Measurements from ENCODE around the gene PDZD2.
"Not testable (repeated sequence)": the region's sequence is repeated elsewhere in the genome, so short reads cannot be mapped to it uniquely, and the experiment has no call there.

The PDZD2 gene

GRCh38 chr5:31937703-31938102 is 298.8 kb downstream of the PDZD2 start:
- no peak for DNase-seq

GRCh38 chr5:31939151-31939550 is 300.2 kb downstream of the PDZD2 start:
- no peak for DNase-seq

GRCh38 chr5:31941151-31941755 is 302.3 kb downstream of the PDZD2 start:
- DNase-seq = no peak

- no peak for DNase-seq
These were observed 303.6 kb downstream of the PDZD2 start for GRCh38 chr5:31942546-31942945.

GRCh38 chr5:31944684-31945445 is 305.9 kb downstream of the PDZD2 start:
- DNase-seq = no peak

DNA sequence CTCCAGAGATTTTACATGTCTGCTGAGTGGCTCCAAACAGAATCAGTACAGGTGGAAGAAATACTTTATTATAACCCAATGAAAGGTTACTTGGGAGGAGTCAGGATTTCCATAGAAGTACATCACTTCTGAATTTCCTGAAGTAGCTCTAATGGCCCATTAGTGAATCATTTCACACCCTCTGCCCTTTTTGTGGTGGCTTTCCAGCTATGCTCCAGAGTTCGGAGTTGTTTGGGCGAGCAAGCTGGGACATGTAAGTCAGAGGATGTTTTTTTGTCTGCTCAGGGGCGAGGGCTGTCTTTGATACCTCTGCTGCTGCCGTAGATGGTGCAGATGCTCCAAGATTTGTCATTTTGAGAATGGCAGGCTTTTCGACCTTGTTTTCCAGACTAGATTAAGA is 309.1 kb downstream of the PDZD2 start:
- DNase-seq = no peak

GRCh38 chr5:31952067-31952466 is 313.1 kb downstream of the PDZD2 start:
- DNase-seq = no peak

DNA sequence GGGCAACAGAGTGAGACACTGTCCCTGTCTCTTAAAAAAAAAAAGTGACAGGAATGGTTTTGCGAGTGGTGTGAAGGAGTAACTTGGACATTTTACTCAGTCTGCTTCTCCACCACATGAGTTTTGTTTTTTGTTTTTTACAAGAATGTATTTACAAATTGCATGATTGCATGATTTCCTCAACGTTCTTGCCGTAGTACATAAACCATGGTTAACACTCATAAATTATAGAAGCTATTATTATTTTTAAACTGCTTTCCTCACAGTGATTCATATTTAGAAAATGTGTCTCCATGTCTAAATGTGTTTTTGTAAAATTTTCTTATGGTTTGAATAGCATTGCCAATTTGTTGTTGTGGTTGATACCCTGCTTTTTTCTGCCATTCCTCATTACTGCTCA is 315.2 kb downstream of the PDZD2 start:
- DNase-seq = no peak

DNA sequence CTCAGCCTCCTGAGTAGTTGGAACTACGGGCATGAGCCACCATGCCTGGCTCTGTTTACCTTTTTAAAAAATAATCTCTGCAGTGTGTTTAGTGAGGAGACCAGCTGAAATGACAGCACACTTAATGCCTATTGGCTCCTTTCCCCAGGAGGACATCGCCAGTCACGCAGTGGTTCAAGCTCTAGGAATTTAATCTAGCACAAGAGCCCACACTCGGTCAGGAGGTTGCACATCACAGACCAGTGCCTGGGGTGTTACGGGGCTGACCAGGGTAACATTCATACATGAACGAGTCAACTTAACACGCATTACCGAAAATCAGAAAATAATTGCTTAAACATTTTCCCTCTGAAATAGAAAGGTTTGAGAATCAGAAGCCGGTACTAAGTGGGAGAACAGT is 318.2 kb downstream of the PDZD2 start:
- DNase-seq = no peak

DNA sequence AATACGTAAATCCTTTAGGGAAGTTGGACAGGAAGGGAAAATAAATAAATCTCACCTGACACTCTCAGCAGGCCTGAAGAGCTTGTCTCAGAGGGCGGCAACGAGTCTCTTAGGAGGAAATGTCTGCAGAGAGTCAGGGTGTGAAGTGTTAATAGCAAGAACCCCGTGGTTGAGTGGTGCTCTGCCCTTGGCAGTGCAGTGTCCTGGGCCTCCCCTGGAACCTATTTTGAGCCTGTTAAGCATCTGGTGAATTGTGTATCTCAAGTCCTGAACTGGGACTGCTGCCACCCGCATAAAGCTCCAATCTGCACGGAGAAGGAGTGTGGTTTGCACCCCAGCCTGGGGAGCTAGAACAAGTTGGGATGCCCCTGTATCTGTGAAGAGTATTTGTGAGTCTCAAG is 323.4 kb downstream of the PDZD2 start:
- no peak for DNase-seq

- no peak for DNase-seq
These were observed 324.0 kb downstream of the PDZD2 start for GRCh38 chr5:31962871-31963307.

DNA sequence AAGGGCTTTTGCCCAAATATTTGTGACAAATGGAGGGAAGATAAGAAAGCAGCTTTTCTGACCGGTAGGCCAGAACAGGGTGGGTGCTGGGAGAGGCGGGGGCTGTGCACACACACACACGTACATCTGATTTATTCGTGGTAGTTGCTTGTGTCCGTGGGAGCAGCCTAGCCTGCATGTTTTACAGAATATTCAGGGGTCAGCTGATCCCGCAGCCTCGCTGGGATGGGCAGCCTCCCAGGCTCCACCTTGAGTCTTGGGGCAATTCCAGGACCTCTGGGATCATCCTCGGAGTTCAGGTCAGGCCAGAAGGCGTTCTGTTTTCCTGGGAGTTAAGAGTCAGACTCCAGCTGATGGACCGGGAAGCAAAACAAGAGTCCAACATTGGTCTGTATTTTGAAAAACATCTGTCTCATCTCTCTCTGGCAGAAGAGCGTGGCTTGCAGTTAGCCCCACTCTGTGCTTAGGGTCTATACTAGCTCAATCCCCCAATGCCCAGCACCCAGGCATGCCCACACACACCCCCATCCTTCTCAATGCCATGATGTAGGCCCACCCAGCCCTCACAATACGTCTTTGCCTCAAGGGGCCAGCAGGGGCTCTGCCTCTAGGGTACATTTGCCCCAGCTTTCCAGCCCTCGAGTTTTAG is 324.6 kb downstream of the PDZD2 start:
- no peak for DNase-seq

GRCh38 chr5:31964007-31964360 is 325.1 kb downstream of the PDZD2 start:
- DNase-seq = no peak

DNA sequence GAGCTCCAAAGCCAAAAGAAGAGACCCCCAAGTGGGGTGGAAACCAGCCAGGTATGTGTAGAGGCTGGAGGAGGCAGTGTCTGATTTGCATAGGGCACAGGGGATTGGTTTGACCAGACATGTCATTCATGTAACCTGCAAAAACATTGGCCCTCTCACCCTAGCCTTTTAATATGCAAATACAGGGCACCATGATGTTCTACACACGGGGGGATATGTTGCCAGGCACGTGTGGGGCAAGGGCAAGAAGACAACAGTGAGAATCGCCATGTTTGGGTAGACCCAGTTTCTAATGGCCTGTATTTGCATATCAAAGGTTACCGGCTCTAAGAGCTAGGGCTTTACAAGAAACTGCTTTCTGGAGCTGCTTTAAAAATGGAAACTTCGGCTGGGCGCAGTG is 326.3 kb downstream of the PDZD2 start:
- DNase-seq = no peak

DNA sequence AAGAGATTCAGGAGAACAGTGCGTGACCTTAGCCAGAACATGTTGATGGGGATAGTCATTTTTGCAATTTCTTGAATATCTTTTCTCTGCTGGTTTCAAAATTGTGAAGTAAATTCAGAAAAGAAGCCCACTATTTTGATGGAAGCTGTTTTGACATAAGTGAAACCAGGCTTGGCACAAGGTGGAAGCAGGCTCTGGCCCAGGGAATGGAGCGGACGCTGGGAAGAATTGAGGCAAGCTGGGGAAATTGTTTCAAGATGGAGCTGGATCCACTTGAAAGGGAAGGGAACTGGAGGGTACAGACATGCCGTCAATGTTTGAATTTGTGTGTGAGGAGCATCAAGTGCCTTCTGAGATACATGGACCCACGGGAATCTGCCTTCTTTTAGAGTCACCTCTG is 328.0 kb downstream of the PDZD2 start:
- no peak for DNase-seq

- no peak for DNase-seq
These were observed 328.5 kb downstream of the PDZD2 start for GRCh38 chr5:31967461-31967860.

GRCh38 chr5:31972558-31972957 is 333.6 kb downstream of the PDZD2 start:
- no peak for DNase-seq

GRCh38 chr5:31975189-31975612 is 336.3 kb downstream of the PDZD2 start:
- not testable (repeated sequence) for DNase-seq

DNA sequence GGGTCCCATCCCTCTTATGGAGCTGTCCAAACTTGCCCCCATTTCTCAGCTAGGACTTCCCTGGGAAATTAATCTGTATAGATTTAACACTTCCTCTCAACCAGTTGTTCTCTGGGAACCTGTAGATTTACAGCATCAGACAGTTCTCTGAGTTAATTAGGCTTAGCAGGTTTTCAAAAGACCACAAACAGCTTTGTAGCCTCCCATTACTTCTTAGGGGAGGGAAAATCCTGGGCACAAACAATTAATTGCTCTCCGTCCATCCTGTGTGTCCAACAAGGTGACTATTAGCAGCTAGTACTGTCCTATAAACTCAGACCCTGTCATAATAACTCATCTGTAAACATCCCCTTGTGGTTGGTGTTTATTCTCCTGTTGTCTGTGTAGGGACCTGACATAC is 337.2 kb downstream of the PDZD2 start:
- no peak for DNase-seq

DNA sequence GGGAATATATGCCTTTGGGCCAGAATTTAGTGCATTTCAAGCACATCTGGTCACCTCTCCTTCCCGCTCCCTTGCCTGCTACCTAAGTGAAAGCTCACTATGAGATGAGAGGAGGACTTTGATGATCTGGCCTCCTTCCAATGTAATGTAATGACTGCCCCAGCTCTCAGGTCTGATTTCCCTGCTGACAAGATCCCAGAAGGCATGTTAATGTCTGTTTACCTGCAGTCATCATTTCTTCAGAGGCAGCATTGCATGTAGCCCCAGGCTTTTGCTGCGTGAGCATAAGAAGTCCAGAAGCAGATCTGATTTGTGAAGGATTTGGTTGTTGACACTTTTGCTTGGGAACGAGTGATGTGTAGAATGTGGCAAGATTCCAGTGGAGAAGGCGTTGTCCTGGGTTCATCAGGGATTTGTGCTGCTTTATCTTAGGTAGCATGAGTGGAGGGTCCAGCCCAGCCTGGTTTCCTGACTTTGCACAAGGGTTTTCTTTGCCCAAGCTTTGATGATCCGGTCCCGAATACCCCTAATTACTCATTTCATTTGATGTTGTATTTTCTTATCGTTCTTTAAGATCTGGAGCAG is 342.5 kb downstream of the PDZD2 start:
- no peak for DNase-seq

DNA sequence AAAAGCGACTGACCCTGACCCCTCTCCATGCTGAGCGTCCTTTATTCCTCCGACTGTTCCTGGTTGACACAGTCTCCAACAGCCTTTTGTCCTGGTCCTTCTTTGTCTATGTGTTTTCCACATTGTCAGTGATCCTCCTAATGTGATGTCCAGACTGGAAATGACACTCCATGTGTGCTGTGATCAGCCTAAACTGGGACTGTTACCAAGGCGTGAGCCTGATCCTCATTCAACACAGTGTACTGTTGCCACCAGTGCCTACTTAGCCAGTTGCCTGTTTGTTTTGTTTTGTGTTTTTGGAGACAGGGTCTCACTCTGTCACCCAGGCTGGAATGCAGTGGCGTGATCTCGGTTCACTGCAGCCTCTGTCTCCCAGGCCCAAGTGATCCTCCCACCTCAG is 343.1 kb downstream of the PDZD2 start:
- DNase-seq = no peak

GRCh38 chr5:31982621-31983020 is 343.7 kb downstream of the PDZD2 start:
- DNase-seq = no peak

GRCh38 chr5:31983851-31984250 is 344.9 kb downstream of the PDZD2 start:
- no peak for DNase-seq

DNA sequence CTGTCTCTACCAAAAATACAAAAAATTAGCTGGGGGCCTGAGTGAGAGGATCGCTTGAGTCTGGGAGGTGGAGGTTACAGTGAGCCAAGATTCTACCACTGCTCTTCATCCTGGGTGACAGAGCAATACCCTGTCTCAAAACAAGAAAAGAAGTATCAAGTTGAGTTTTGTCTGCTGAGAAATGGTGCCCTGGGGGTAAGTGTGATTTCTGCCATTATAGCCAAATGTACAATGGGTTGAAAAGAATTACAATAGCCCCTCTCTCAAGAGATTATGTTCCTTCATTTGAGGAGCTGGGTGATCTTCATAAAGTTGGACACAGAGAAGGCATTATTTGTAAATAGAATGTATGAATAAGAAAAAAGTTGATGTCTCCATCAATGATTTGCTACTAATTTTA is 345.8 kb downstream of the PDZD2 start:
- DNase-seq = no peak
